IMR-90 (cell line): ENCODE data around the gene MVP. TPM values are rescaled to one million over a fixed set of nuclear protein-coding genes. Genes with fewer than 3 reads are reported as not detected.

Experiments
- ATAC-seq: fragments of 200-7000 bp; cut with Tn5 transposase; 2 replicates; pipeline ENCODE4 v1.9.1; 2020; ENCODE audit warnings: low read depth, mild to moderate bottlenecking, moderate library complexity
- BruUV-seq: library from RNA; stranded (reverse); fragments of 400-500 nt; replicated peaks from 2 replicates; lab custom pipeline; 2021; lab: Mats Ljungman, UMichigan
- CTCF ChIA-PET: fragments of 300-600 bp; formaldehyde crosslinking; extraction: SDS; loops from one replicate; lab custom pipeline; 2021; ENCODE audit warnings: antibody characterized with exemption; lab: Yijun Ruan, JAX
- POLR2A ChIA-PET: fragments of 300-600 bp; sonication (Branson Sonifier 250); formaldehyde crosslinking; loops from one replicate; lab custom pipeline; 2022; ENCODE audit warnings: antibody characterized with exemption; ENCODE audit not compliant: unreplicated experiment; lab: Charles Lee
- DNase-seq: peaks from one replicate; pipeline ENCODE4 v3.0.0; 2013
- H2AFZ ChIP-seq: replicated peaks from 2 replicates; pipeline ENCODE3; 2013; ENCODE audit warnings: low read length, mild to moderate bottlenecking; ENCODE audit not compliant: poor library complexity
- H2AK5ac ChIP-seq: 2 replicates; pipeline ENCODE4 v1.6.1; 2013; ENCODE audit warnings: low read depth, low read length, inconsistent platforms
- H2AK9ac ChIP-seq: replicated peaks from 2 replicates; pipeline ENCODE3; 2013; ENCODE audit warnings: mild to moderate bottlenecking, low read depth, low read length, moderate library complexity; ENCODE audit not compliant: poor library complexity
- H2BK120ac ChIP-seq: 2 replicates; pipeline ENCODE4 v1.6.1; 2013; ENCODE audit warnings: low read depth, low read length, inconsistent platforms
- H2BK15ac ChIP-seq: 3 replicates; pipeline ENCODE4 v1.6.1; 2013; ENCODE audit warnings: low read depth, low read length, inconsistent platforms
- H2BK20ac ChIP-seq: 2 replicates; pipeline ENCODE4 v1.6.1; 2013; ENCODE audit warnings: low read depth, mild to moderate bottlenecking, inconsistent platforms, low read length, moderate library complexity
- H2BK5ac ChIP-seq: 2 replicates; pipeline ENCODE4 v1.6.1; 2013; ENCODE audit warnings: mild to moderate bottlenecking, low read depth, low read length, inconsistent platforms; ENCODE audit not compliant: poor library complexity, severe bottlenecking
- H3K14ac ChIP-seq: replicated peaks from 2 replicates; pipeline ENCODE4 v1.6.1; 2013; ENCODE audit warnings: low read depth, low read length, inconsistent platforms
- H3K18ac ChIP-seq: 2 replicates; pipeline ENCODE4 v1.6.1; 2013; ENCODE audit warnings: low read depth, low read length, control low read depth
- H3K23ac ChIP-seq: 2 replicates; pipeline ENCODE4 v1.6.1; 2013; ENCODE audit warnings: low read depth, low read length, inconsistent platforms
- H3K27ac ChIP-seq: 2 replicates; pipeline ENCODE4 v1.5.1; 2013; ENCODE audit warnings: mild to moderate bottlenecking, control low read depth, low read length; ENCODE audit not compliant: insufficient read depth
- H3K27me3 ChIP-seq: 2 replicates; pipeline ENCODE4 v1.6.1; 2013; ENCODE audit warnings: low read length; ENCODE audit not compliant: control insufficient read depth, insufficient read depth
- H3K36me3 ChIP-seq: 2 replicates; pipeline ENCODE4 v1.6.1; 2013; ENCODE audit warnings: low read length, mixed read lengths; ENCODE audit not compliant: control insufficient read depth, insufficient read depth
- H3K4ac ChIP-seq: 2 replicates; pipeline ENCODE4 v1.6.1; 2013; ENCODE audit warnings: low read depth, low read length, inconsistent platforms
- H3K4me1 ChIP-seq: 2 replicates; pipeline ENCODE4 v1.6.1; 2013; ENCODE audit warnings: low read length, mixed read lengths; ENCODE audit not compliant: control insufficient read depth, insufficient read depth
- H3K4me2 ChIP-seq: 2 replicates; pipeline ENCODE4 v1.6.1; 2013; ENCODE audit warnings: low read depth, mild to moderate bottlenecking, control low read depth, low read length, moderate library complexity
- H3K4me3 ChIP-seq: 2 replicates; pipeline ENCODE4 v1.5.1; 2013; ENCODE audit warnings: low read depth, mild to moderate bottlenecking, control low read depth, low read length, moderate library complexity; ENCODE audit not compliant: insufficient read depth
- H3K56ac ChIP-seq: 2 replicates; pipeline ENCODE4 v1.6.1; 2013; ENCODE audit warnings: low read length, inconsistent platforms; ENCODE audit not compliant: insufficient read depth; ENCODE audit errors: extremely low read depth
- H3K79me1 ChIP-seq, 2 experiments: 2 replicates each; pipeline ENCODE4 v1.6.1; 2013; ENCODE audit warnings: low read length in 2 of 2, inconsistent platforms in 1 of 2, low read depth in 1 of 2
- H3K9ac ChIP-seq: 2 replicates; pipeline ENCODE4 v1.6.1; 2013; ENCODE audit warnings: low read depth, low read length, control low read depth
- H3K9me1 ChIP-seq: 2 replicates; pipeline ENCODE4 v1.6.1; 2013; ENCODE audit warnings: low read length, inconsistent platforms; ENCODE audit not compliant: insufficient read depth
- H3K9me3 ChIP-seq: 2 replicates; pipeline ENCODE4 v1.6.1; 2013; ENCODE audit warnings: low read length; ENCODE audit not compliant: control insufficient read depth, insufficient read depth
- H4K20me1 ChIP-seq: 2 replicates; pipeline ENCODE4 v1.6.1; 2013; ENCODE audit warnings: low read length, inconsistent platforms; ENCODE audit not compliant: insufficient read depth
- H4K5ac ChIP-seq: 2 replicates; pipeline ENCODE4 v1.6.1; 2013; ENCODE audit warnings: mild to moderate bottlenecking, low read depth, low read length, control low read depth
- H4K8ac ChIP-seq, 2 experiments: 2 replicates each; pipeline ENCODE4 v1.6.1; 2013; ENCODE audit warnings: low read depth in 2 of 2, low read length in 2 of 2, control low read depth in 1 of 2, inconsistent platforms in 1 of 2
- H4K91ac ChIP-seq: 2 replicates; pipeline ENCODE4 v1.6.1; 2013; ENCODE audit warnings: low read depth, low read length, inconsistent platforms; ENCODE audit not compliant: insufficient read depth
- BHLHE40 ChIP-seq: fragments of 150-350 bp; IDR thresholded peaks from 2 replicates; pipeline ENCODE4 v1.6.1; 2016; ENCODE audit warnings: mild to moderate bottlenecking, low read depth, low read length
- CEBPB ChIP-seq: IDR thresholded peaks from 2 replicates; pipeline ENCODE4 v1.6.1; 2012; ENCODE audit warnings: low read depth, low read length, improper control_type of control experiment
- CHD1 ChIP-seq: IDR thresholded peaks from 2 replicates; pipeline ENCODE4 v1.6.1; 2012; ENCODE audit warnings: low read depth, low read length, improper control_type of control experiment
- ELK1 ChIP-seq: fragments of 150-350 bp; IDR thresholded peaks from 2 replicates; pipeline ENCODE4 v1.6.1; 2016; ENCODE audit warnings: low read depth, mild to moderate bottlenecking, low read length, moderate library complexity, borderline replicate concordance
- FOS ChIP-seq: fragments of 150-350 bp; IDR thresholded peaks from 2 replicates; pipeline ENCODE4 v1.6.1; 2016; ENCODE audit warnings: low read depth, low read length
- MAFK ChIP-seq: IDR thresholded peaks from 2 replicates; pipeline ENCODE4 v1.6.1; 2012; ENCODE audit warnings: low read depth, low read length, improper control_type of control experiment
- MAZ ChIP-seq: IDR thresholded peaks from 2 replicates; pipeline ENCODE4 v1.6.1; 2012; ENCODE audit warnings: low read depth, mild to moderate bottlenecking, low read length, improper control_type of control experiment, moderate library complexity, borderline replicate concordance
- NFE2L2 ChIP-seq: fragments of 150-350 bp; IDR thresholded peaks from 2 replicates; pipeline ENCODE4 v1.6.1; 2016; ENCODE audit warnings: low read depth, mild to moderate bottlenecking, low read length
- RAD21 ChIP-seq: IDR thresholded peaks from 2 replicates; pipeline ENCODE4 v1.6.1; 2012; ENCODE audit warnings: low read length, improper control_type of control experiment
- RCOR1 ChIP-seq: IDR thresholded peaks from 2 replicates; pipeline ENCODE4 v1.6.1; 2012; ENCODE audit warnings: mild to moderate bottlenecking, low read length, improper control_type of control experiment; ENCODE audit not compliant: insufficient replicate concordance
- RFX5 ChIP-seq: IDR thresholded peaks from 2 replicates; pipeline ENCODE4 v1.8.0; 2012; ENCODE audit warnings: low read depth, mild to moderate bottlenecking, low read length, moderate library complexity
- SMC3 ChIP-seq: fragments of 150-350 bp; IDR thresholded peaks from 2 replicates; pipeline ENCODE4 v1.6.1; 2016; ENCODE audit warnings: low read depth, mild to moderate bottlenecking, antibody characterized with exemption, low read length, moderate library complexity
- whole genome bisulfite sequencing, 2 experiments: methylation state at CpG; one replicate each; pipeline versions ENCODE4 v1.1.5 to v1.1.7; 2013; ENCODE audit warnings: missing lambda C conversion rate in 2 of 2; ENCODE audit not compliant: insufficient read length in 1 of 2; ENCODE audit errors: extremely low coverage in 2 of 2; 5-methylcytosine and 5-hydroxymethylcytosine counted together
- dilution Hi-C: fragments of 300-500 bp; cut with HindIII; formaldehyde crosslinking; loops from one replicate; pipeline ENCODE4 v1.14.3; 2018; ENCODE audit warnings: low sequenced_read_pairs; ENCODE audit not compliant: unreplicated experiment
- in situ Hi-C: fragments of 300-500 bp; cut with MboI; formaldehyde crosslinking; loops from 3 replicates; pipeline ENCODE4 v1.14.3; 2019; ENCODE audit warnings: low sequenced_read_pairs, inconsistent platforms, mixed read lengths
- intact Hi-C: fragments of 100-400 bp; cut with micrococcal nuclease; formaldehyde crosslinking; loops from 2 replicates; pipeline ENCODE4 v1.10.0; 2022
- polyA plus RNA-seq, 3 experiments: library from polyadenylated mRNA; depleted of rRNA; stranded (reverse); fragments of >200 nt; gene quantifications; 2 replicates each; pipeline ENCODE4 v1.2.3, GENCODE V29; 2012; ENCODE audit warnings: low replicate concordance in 1 of 3
- total RNA-seq: library from RNA; depleted of rRNA; stranded (reverse); fragments of >200 nt; gene quantifications from 2 replicates; pipeline ENCODE4 v1.2.3, GENCODE V29; 2012
- TF ChIP-seq, protein P1 (sequence below): fragments of 150-350 bp; IDR thresholded peaks from 2 replicates; pipeline ENCODE4 v1.6.1; 2017; ENCODE audit warnings: mild to moderate bottlenecking, antibody characterized with exemption, low read length, low read depth
- TF ChIP-seq, protein P2 (sequence below): conservative IDR thresholded peaks from 2 replicates; pipeline ENCODE4 v1.5.1; 2012; ENCODE audit warnings: mild to moderate bottlenecking, low read depth, low read length, improper control_type of control experiment

MVP gene
- total and polyA plus RNA-seq, 2 of the 4 experiments (the other 2 are of a cell fraction) = 204 to 319 TPM

GRCh38 chr16:29777576-29778350, 42.5 kb upstream of the MVP start, which contains the start of gene ZG16:
Gene ZG16 (plus strand): TSS chr16:29778256. CDS start chr16:29779267, 1,011 bp downstream.
- no peak within 1 kb of the TSS for H3K56ac ChIP-seq
- H2BK5ac ChIP-seq = no peak within 1 kb of the TSS
- no peaks in the 10 kb centered on the region for H3K36me3 ChIP-seq
- WGBS, 2 experiments = 68% methylated on average over 4 of the region's 10 CpGs; no CpG with 5 or more reads in 1 of the 2 experiments
- H4K20me1 ChIP-seq = no peaks in the 10 kb centered on the region
- intact Hi-C loops (no loop called here), dilution Hi-C loops (no loop called here), in situ Hi-C loops (no loop called here)
- no peak within 1 kb of the TSS for H3K23ac ChIP-seq
- no peak for ATAC-seq
- no peaks in the 10 kb centered on the region for H3K9me1 ChIP-seq
- H3K79me1 ChIP-seq = no peaks in the 10 kb centered on the region
- H2AK9ac ChIP-seq = no peak within 1 kb of the TSS
- no peak within 1 kb of the TSS for H4K5ac ChIP-seq
- H3K4me1 ChIP-seq = peaks cover 1% of the 10 kb centered on the region; the same call in 1 of the 2 replicates
- H2BK120ac ChIP-seq = no peak within 1 kb of the TSS
- TF ChIP-seq SMC3 = no peak
- no peak for TF ChIP-seq RFX5
- no peak for TF ChIP-seq MAZ
- TF ChIP-seq RCOR1 = no peak
- no peak for TF ChIP-seq CEBPB
- no peak for TF ChIP-seq CHD1
- no peak for TF ChIP-seq RAD21
- TF ChIP-seq FOS = no peak
- no peak for TF ChIP-seq MAFK
- TF ChIP-seq, protein P1, sequence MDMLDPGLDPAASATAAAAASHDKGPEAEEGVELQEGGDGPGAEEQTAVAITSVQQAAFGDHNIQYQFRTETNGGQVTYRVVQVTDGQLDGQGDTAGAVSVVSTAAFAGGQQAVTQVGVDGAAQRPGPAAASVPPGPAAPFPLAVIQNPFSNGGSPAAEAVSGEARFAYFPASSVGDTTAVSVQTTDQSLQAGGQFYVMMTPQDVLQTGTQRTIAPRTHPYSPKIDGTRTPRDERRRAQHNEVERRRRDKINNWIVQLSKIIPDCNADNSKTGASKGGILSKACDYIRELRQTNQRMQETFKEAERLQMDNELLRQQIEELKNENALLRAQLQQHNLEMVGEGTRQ = no peak
- TF ChIP-seq, protein P2, sequence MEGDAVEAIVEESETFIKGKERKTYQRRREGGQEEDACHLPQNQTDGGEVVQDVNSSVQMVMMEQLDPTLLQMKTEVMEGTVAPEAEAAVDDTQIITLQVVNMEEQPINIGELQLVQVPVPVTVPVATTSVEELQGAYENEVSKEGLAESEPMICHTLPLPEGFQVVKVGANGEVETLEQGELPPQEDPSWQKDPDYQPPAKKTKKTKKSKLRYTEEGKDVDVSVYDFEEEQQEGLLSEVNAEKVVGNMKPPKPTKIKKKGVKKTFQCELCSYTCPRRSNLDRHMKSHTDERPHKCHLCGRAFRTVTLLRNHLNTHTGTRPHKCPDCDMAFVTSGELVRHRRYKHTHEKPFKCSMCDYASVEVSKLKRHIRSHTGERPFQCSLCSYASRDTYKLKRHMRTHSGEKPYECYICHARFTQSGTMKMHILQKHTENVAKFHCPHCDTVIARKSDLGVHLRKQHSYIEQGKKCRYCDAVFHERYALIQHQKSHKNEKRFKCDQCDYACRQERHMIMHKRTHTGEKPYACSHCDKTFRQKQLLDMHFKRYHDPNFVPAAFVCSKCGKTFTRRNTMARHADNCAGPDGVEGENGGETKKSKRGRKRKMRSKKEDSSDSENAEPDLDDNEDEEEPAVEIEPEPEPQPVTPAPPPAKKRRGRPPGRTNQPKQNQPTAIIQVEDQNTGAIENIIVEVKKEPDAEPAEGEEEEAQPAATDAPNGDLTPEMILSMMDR = no peak
- TF ChIP-seq BHLHE40 = no peak
- TF ChIP-seq ELK1 = no peak
- no peak for TF ChIP-seq NFE2L2
- H2AFZ ChIP-seq = no peak within 1 kb of the TSS
- ChIA-PET POLR2A (no interaction called here), CTCF (no interaction called here)
- H2BK20ac ChIP-seq = no peak within 1 kb of the TSS
- H4K91ac ChIP-seq = no peak within 1 kb of the TSS
- no peak for DNase-seq
- H3K4me3 ChIP-seq = no peak within 1 kb of the TSS
- BruUV-seq = no TSS peak
- no peak within 1 kb of the TSS for H3K14ac ChIP-seq
- no peak within 1 kb of the TSS for H3K9ac ChIP-seq
- no peak within 1 kb of the TSS for H2AK5ac ChIP-seq
- H3K9me3 ChIP-seq = no peaks in the 10 kb centered on the region
- no peak within 1 kb of the TSS for H2BK15ac ChIP-seq
- no peak within 1 kb of the TSS for H3K4ac ChIP-seq
- no peak within 1 kb of the TSS for H3K4me2 ChIP-seq
- no peak within 1 kb of the TSS for H3K27ac ChIP-seq
- no peak within 1 kb of the TSS for H4K8ac ChIP-seq
- peaks cover 38% of the 10 kb centered on the region for H3K27me3 ChIP-seq
- H3K18ac ChIP-seq = no peak within 1 kb of the TSS
